GM12873 (cell line): ENCODE measurements around the gene ADAMTSL2.

Experiments
- CTCF ChIP-seq: IDR thresholded peaks from 2 replicates; pipeline ENCODE4 v1.5.1; 2012; ENCODE audit warnings: low read depth, mild to moderate bottlenecking, moderate library complexity, low read length, control low read depth; ENCODE audit not compliant: insufficient read depth; ENCODE audit errors: missing control alignments

ADAMTSL2 gene

DNA sequence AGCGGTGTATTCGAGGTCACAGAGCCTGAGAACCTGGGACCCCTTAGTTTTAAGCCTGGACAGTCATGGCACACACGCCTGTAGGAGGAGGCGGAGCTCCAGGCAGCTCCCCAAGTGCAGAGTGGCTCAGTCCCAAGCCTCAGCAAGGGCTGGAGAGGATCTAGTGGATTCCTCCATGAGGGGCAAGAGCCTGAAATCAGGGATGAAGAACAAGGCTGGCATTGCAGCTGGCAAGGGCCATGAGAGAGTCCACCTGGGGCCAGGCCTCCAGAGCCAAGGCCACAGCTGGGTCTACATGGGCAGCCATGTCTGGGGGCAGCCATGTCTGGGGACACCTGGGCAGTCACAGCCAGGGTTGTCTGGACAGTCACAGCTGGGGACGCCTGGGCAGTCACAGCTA is 21.9 kb downstream of the ADAMTSL2 start:
- TF ChIP-seq CTCF, result no peak

- TF ChIP-seq CTCF, result no peak
Measured at GRCh38 chr9:133557581-133557980, 23.1 kb downstream of the ADAMTSL2 start.

DNA sequence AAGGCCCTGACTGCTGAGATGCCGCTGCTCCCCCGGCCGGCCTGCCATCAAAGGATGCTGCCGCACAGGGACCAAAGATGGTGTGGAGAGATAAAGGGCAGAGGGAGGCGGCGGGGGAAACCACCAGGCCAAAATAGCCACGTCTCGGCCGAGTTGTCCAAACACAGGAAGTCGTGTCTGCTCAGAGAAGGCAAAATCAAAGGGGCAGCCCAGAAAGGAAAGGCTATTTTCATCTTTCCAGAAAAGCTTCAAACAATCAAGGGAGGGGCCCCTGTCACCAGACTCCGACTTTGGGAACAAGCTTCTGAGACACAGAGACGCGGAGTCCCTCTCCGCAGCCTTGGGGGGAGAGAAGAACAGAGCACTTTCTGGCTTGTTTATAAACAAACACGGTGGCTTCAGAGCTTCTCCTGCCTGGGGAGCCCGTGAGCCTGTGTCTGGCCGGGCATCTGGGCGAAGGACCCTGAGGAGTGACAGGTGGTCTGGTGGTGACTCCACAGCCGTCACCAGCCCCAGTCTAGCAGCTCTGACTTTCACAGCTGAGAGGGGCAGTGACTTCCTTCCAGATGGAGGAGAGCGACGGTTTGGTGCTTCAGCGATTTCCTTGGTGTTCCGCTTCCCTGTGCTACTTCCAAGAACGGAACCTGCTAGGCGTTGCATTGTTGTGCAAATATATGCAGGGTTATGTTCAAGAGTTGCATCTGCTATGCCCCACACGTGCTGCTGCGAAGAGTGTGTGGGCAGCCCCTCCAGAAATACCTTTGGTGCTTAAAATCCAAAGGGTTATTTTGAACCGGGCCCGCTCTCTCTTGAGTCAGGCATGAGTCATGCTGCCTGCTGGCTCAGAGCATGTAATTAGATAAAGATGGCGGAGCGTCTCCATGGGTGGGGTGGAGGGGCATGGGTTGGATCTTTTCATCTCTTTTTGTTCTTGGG is 24.0 kb downstream of the ADAMTSL2 start:
- no peak for TF ChIP-seq CTCF

GRCh38 chr9:133560311-133560710 is 25.8 kb downstream of the ADAMTSL2 start:
- no peak for TF ChIP-seq CTCF

DNA sequence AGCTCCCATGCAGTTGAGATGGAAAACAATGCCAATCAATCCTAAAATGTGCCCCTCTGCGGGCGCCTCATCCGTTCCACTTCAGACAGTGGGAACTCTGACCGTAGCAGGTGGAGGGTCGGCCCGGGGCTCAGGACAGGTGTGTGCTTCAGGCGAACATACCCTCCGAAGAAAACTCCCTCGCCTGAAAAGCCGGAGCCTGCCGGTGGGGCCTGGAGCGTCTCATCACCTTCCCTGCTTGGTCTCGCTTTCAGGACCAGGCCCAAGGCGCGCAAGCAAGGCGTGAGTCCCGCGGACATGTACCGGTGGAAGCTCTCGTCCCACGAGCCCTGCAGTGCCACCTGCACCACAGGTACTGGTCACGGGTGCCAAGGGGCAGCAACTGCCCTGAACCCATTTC is 26.4 kb downstream of the ADAMTSL2 start:
- TF ChIP-seq CTCF, result no peak

- TF ChIP-seq CTCF, result no peak
Measured at GRCh38 chr9:133561976-133562554, 27.6 kb downstream of the ADAMTSL2 start.

- TF ChIP-seq CTCF, result no peak
Measured at GRCh38 chr9:133562611-133563290, 28.2 kb downstream of the ADAMTSL2 start.
